GM21576 (cell line): ENCODE measurements around the gene MPP3.
"Not testable (repeated sequence)": the region's sequence is repeated elsewhere in the genome, so short reads cannot be mapped to it uniquely, and the experiment has no call there.

ENCODE experiments used
- ATAC-seq: cut with Tn5 transposase; IDR thresholded peaks from one replicate; pipeline ENCODE4 v1.9.1; 2021; ENCODE audit warnings: mild to moderate bottlenecking, moderate library complexity; ENCODE audit not compliant: unreplicated experiment

The MPP3 gene

GRCh38 chr17:43864161-43864984 lies 31.4 kb upstream of the MPP3 start:
- ATAC-seq = no peak

DNA sequence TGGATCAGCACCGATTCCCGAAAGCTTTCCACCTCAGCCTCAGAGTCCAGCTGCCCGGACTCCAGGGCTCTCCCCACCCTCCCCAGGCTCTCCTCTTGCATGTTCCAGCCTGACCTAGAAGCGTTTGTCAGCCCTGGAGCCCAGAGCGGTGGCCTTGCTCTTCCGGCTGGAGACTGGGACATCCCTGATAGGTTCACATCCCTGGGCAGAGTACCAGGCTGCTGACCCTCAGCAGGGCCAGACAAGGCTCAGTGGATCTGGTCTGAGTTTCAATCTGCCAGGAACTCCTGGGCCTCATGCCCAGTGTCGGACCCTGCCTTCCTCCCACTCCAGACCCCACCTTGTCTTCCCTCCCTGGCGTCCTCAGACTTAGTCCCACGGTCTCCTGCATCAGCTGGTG lies 29.0 kb upstream of the MPP3 start:
- no peak for ATAC-seq

GRCh38 chr17:43860927-43861622 lies 28.1 kb upstream of the MPP3 start:
- no peak for ATAC-seq

DNA sequence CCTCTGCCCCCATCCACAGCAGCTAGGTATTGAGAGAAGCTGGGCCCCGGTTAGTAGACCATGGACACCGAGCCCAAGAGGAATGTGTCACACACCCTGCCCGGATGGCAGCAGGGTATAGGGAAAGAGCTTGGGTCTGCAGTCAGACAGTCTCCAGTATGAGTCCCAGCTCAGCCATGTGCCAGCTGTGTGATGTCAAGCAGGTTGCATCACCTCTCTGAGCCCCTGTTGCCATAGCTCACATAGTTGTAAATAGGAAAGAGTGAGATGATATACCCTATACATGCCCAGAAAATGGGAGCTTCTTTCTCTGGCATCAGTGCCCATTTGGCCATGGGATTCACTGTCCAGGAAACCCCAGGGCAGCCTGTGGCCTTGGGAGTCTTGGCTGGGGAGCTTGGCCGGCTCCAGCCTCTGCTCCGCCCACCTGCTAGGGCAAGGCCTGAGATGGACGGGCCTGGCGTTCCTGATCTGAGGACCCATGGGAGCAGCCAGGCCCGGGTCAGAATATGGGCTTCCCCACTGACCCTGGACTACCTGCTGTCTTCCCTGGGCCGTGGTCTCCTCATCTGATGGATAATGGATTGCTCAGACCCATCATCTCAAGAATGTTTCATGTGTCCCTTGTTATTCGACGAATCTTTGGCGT lies 27.3 kb upstream of the MPP3 start:
- no peak for ATAC-seq

GRCh38 chr17:43857957-43858600 lies 25.1 kb upstream of the MPP3 start:
- no peak for ATAC-seq

DNA sequence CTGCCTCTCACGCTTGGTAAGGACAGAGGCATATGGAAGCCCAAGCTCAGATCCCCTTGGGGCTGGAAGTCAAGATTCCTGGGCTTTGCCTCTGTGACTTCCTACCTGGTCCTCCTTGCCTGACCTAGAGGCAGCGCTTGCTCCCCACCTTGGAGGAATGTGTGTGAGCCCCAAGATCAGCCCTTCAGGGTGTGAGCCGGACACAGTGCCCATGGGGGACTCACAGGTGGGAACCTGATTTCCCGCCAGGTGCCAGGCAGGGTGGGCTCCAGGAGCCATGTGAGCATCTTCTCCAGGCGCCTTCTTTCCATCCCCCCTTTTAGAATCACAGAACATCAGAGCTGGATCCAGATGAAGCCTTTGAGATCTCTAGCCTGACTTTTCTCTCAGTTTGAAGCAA lies 24.2 kb upstream of the MPP3 start:
- no peak for ATAC-seq

DNA sequence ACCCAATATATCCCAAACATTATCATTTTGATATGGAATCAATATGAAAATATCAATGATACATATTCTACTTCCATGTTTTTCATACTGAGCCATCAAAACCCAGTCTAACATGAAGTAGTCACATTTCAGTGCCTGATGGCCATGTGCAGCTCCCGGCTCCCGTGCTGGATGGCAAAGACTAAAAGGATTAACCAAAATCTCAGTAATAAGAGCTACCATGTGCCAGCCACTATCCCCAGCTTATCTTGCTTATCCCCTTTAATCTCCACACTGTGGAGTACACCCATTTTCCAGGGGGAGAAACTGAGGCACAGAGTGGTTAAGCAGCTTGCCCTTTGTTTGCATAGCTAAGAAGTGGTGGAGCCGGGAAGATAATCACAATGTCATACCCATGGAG lies 23.2 kb upstream of the MPP3 start:
- no peak for ATAC-seq

GRCh38 chr17:43855061-43855460 lies 22.1 kb upstream of the MPP3 start:
- ATAC-seq = no peak

DNA sequence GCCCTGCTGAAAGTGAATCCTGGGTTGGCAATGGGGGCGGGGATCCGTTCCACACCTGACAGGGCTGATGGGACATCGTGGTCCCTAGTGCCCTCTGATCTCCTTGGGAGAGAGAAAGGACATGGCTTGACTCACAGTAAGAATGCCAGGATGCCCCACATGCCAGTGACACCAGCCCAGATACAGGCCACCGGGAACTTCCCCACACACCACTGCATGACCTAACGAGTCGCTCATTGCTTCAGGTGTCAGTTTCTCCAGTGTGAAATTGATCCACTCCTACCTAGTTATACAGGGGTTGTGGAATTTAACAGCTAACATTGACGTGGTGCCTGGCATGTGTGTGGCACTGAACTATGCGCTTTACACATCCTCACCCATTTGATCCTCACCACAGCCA lies 21.6 kb upstream of the MPP3 start:
- no peak for ATAC-seq

GRCh38 chr17:43853546-43853945 lies 20.6 kb upstream of the MPP3 start:
- no peak for ATAC-seq

GRCh38 chr17:43852571-43852970 lies 19.6 kb upstream of the MPP3 start:
- no peak for ATAC-seq

DNA sequence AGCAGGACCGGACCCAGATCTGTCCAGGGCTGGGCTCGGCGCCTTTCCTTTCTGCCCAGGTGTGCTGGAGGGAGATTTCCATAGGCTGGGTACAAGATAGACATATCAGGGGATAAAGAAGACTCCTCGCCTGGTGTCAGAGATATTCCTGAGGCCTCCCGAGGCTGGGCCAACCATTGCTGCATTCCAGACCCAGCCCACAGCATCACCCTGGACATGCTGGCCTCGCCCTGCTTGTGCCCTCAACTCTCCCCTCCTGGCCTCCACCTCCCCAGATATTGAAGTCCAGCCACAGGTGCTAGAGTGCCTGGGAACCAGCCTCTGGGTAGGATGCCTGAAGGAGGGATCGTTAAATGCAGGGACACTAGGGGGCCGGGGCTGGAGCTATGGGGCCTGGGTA lies 16.2 kb upstream of the MPP3 start:
- no peak for ATAC-seq

DNA sequence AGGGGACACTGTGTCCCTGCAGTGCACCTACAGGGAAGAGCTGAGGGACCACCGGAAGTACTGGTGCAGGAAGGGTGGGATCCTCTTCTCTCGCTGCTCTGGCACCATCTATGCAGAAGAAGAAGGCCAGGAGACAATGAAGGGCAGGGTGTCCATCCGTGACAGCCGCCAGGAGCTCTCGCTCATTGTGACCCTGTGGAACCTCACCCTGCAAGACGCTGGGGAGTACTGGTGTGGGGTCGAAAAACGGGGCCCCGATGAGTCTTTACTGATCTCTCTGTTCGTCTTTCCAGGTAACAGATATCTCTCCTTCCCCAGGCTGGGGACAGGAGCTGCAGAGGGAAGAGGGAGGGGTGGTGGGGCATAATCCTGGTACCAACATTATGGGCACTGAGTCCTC lies 15.7 kb upstream of the MPP3 start:
- ATAC-seq = no peak

DNA sequence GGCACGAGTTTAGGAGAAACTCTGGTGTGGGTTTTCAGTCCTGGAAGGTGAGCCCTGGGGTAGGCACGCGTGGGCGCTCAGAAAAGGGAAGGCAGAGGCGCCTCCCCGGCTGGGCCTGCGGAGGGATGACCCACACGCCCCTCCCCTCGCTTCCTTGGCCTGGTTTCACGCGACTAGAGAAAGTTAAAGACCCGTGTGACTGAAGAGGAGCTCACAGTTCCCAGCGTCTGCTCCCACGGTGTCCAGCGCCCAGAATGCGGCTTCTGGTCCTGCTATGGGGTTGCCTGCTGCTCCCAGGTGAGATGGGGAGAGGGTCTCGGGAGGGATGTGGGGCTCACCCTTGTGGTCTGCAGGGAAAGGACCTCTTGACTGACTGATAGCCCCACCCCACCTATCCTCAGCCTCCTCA lies 14.0 kb upstream of the MPP3 start, which contains the start of gene CD300LG:
CD300LG (plus strand) TSS at position 214 of the 409 bp plus-strand sequence; CDS start at position 255, 41 bp downstream.
- no peak for ATAC-seq

DNA sequence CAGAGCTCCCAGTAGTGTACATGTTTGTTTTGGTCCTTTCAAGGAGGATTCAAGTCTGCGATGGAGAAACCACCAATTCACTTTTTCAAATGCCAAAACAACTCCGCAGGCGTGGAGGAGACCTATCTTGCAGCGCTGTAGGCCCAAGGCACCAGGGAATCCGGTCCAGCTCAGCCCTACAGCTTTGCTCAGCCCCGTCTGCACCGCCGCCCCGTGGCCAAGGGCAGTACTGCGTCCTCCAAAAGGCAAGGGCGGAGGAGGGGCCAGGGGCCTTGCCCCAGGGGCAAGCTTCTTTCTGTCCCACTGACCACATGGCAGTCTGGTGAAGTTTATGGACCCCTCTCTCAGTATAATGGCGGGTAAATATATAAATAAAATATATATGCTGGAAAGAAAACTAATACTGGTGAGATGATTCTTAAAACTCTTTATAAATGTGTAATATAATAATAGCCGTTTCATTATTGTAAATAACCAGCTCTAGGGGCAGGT lies 13.3 kb upstream of the MPP3 start:
- ATAC-seq = no peak

- no peak for ATAC-seq
Observed at GRCh38 chr17:43845766-43846165, 12.8 kb upstream of the MPP3 start.

DNA sequence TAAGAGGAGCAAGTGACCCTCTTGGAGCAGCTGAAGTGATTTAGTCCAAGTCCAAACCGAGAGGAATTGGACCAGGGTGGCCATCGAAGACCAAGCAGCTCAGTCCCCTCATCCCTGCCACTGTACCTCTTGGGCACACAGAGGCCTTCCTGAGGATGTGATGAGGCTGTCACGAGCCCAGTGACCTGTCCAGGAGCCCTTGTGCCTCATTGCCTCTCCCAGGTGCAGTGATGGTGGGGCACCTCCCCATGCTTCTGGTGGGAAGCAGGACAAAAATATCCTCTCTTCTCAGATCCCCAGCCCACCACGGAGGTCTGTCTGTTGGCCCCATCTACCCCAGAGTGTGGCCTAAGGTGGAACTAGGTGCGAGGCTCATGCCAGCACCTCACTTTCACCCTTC lies 11.3 kb upstream of the MPP3 start:
- no peak for ATAC-seq

GRCh38 chr17:43842975-43843325 lies 10.0 kb upstream of the MPP3 start:
- ATAC-seq = no peak

DNA sequence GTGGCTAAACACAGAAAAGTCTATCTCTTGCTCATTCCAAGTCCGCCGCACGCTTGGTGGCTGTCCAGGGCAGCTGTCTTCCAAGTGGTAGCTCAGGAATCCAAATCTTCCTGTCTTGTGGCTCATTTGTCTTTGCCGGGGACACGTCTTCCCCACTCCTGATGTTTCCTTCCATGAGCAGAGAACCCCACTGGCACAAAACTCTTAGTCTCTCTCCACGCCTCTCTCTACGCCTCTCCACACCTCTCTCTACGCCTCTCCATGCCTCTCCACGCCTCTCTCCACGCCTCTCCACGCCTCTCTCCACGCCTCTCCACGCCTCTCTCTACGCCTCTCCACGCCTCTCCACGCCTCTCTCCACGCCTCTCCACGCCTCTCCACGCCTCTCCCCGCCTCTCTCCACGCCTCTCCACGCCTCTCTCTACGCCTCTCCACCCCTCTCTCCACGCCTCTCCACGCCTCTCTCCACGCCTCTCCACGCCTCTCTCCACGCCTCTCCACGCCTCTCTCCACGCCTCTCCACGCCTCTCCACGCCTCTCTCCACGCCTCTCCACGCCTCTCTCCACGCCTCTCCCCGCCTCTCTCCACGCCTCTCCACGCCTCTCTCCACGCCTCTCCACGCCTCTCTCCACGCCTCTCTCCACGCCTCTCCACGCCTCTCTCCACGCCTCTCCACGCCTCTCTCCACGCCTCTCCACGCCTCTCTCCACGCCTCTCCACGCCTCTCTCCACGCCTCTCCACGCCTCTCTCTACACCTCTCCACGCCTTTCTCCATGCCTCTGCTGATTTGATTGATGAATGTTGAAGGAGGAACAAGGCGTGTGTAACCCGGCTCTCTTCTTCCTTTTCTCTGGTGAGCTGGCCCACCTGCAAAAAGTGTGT lies 9.4 kb upstream of the MPP3 start:
- not testable (repeated sequence) for ATAC-seq

- no peak for ATAC-seq
Observed at GRCh38 chr17:43841282-43841681, 8.3 kb upstream of the MPP3 start.
